ENCODE data around the gene IQGAP2. TPM values are rescaled to one million over a fixed set of nuclear protein-coding genes. Genes with fewer than 3 reads are reported as not detected.

Gene IQGAP2
- total RNA-seq, 1 experiment from 2014 or later: 0.59 TPM

DNA sequence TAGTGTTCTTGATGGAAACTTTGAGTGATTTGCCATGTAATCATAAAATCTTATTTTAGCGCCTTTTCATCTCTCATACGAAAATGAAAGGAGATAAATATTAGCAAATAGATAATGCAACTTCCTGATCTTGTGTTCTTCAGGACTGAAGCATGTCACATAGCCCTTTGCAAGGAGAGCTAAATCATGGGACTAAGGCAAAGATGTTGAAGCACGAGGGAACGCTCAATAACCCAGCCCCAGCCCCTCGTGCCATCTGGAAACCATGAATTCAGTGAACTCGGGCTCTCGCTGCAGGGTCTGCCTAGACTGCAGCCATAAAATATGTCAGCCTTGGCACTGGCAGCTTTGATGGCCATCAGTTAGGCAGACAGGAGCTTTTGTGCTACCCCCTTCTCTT, 161.9 kb downstream of the IQGAP2 start:
- DNase-seq (ENCODE audit: low read depth, low spot score): no peak
- H3K27me3 ChIP-seq (ENCODE audit: control insufficient read depth, insufficient read depth, low read length): peaks cover 37% of the 10 kb centered on the region
- no peak overlapping the region for H3K4me3 ChIP-seq (ENCODE audit: low read depth in 2 of 2, low read length in 2 of 2)
- in situ Hi-C loops (cut with HindIII; ENCODE audit: low pct_unique_long_range_greater_than_20kb, low sequenced_read_pairs): no loop called here
- TF ChIP-seq CTCF (IDR thresholded peaks at IDR 0.05) (no peak), SIN3A (IDR thresholded peaks at IDR 0.05; ENCODE audit: borderline replicate concordance, insufficient read depth, low read depth, low read length) (no peak), REST (IDR thresholded peaks at IDR 0.05; ENCODE audit: insufficient read depth in 1 of 2, low read depth in 2 of 2, low read length in 1 of 2) (no peak), POLR2AphosphoS5 (IDR thresholded peaks at IDR 0.05; ENCODE audit: low read depth, low read length) (no peak), TCF7L2 (IDR thresholded peaks at IDR 0.05; ENCODE audit: low read depth, low read length) (no peak)
- no peaks in the 10 kb centered on the region for H3K9me3 ChIP-seq (ENCODE audit: control insufficient read depth, insufficient read depth, low read depth, low read length)
- no peaks in the 10 kb centered on the region for H3K4me1 ChIP-seq (ENCODE audit: control insufficient read depth, insufficient read depth, low read length)
- H3K36me3 ChIP-seq (ENCODE audit: control insufficient read depth, insufficient read depth, low read length): no peaks in the 10 kb centered on the region
- CTCF ChIA-PET: no interaction called here
- BruUV-seq (replicated peaks): no TSS peak
- H3K27ac ChIP-seq (ENCODE audit: low read length): no peak overlapping the region
- no peak for ATAC-seq
- POLR2A ChIA-PET: no interaction called here
- intact Hi-C loops (cut with micrococcal nuclease; ENCODE audit: unreplicated experiment): no loop called here

DNA sequence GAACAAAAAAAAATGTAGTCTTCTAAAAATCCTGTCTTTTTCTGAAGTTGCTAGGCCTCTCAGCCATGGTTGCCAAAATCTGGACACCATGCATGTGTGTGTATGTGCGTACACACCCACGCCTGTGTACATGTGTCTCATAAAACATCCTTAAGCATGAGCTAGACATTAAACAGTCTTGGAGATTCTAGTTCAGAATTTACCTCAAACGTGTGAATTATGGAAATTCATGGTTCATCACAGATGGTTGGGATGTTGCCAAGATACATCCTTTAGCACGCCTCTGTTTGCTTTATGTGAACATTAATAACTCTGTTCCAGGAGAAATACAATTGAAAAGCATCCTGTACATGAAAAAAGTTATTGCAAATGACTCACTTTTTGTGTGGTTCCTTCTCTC, 167.1 kb downstream of the IQGAP2 start:
- in situ Hi-C loops (cut with HindIII; ENCODE audit: low pct_unique_long_range_greater_than_20kb, low sequenced_read_pairs): no loop called here
- Histone ChIP-seq H3K4me3 (ENCODE audit: low read depth in 2 of 2, low read length in 2 of 2) (no peak overlapping the region), H3K36me3 (ENCODE audit: control insufficient read depth, insufficient read depth, low read length) (no peaks in the 10 kb centered on the region), H3K27ac (ENCODE audit: low read length) (no peak overlapping the region), H3K9me3 (ENCODE audit: control insufficient read depth, insufficient read depth, low read depth, low read length) (no peaks in the 10 kb centered on the region), H3K27me3 (ENCODE audit: control insufficient read depth, insufficient read depth, low read length) (peaks cover 23% of the 10 kb centered on the region), H3K4me1 (ENCODE audit: control insufficient read depth, insufficient read depth, low read length) (no peaks in the 10 kb centered on the region)
- ChIA-PET POLR2A (no interaction called here), CTCF (interaction anchor here (0.7 kb wide), 1 partner anchor 249 kb away, joined by 5 read pairs; the partner anchor contains the start of gene F2RL1)
- ATAC-seq: no peak
- TF ChIP-seq POLR2AphosphoS5 (IDR thresholded peaks at IDR 0.05; ENCODE audit: low read depth, low read length) (no peak), SIN3A (IDR thresholded peaks at IDR 0.05; ENCODE audit: borderline replicate concordance, insufficient read depth, low read depth, low read length) (no peak), TCF7L2 (IDR thresholded peaks at IDR 0.05; ENCODE audit: low read depth, low read length) (no peak), CTCF (IDR thresholded peaks at IDR 0.05) (no peak), REST (IDR thresholded peaks at IDR 0.05; ENCODE audit: insufficient read depth in 1 of 2, low read depth in 2 of 2, low read length in 1 of 2) (no peak)
- intact Hi-C loops (cut with micrococcal nuclease; ENCODE audit: unreplicated experiment): no loop called here
- no TSS peak for BruUV-seq (replicated peaks)
- DNase-seq (ENCODE audit: low read depth, low spot score): no peak
